GM18870 (cell line): ENCODE measurements around the gene EIF3C.
"Not testable (repeated sequence)": the region's sequence is repeated elsewhere in the genome, so short reads cannot be mapped to it uniquely, and the experiment has no call there.

ENCODE experiments used
- ATAC-seq: cut with Tn5 transposase; IDR thresholded peaks from one replicate; pipeline ENCODE4 v1.9.1; 2021; ENCODE audit warnings: moderate library complexity; ENCODE audit not compliant: unreplicated experiment

EIF3C gene, protein sequence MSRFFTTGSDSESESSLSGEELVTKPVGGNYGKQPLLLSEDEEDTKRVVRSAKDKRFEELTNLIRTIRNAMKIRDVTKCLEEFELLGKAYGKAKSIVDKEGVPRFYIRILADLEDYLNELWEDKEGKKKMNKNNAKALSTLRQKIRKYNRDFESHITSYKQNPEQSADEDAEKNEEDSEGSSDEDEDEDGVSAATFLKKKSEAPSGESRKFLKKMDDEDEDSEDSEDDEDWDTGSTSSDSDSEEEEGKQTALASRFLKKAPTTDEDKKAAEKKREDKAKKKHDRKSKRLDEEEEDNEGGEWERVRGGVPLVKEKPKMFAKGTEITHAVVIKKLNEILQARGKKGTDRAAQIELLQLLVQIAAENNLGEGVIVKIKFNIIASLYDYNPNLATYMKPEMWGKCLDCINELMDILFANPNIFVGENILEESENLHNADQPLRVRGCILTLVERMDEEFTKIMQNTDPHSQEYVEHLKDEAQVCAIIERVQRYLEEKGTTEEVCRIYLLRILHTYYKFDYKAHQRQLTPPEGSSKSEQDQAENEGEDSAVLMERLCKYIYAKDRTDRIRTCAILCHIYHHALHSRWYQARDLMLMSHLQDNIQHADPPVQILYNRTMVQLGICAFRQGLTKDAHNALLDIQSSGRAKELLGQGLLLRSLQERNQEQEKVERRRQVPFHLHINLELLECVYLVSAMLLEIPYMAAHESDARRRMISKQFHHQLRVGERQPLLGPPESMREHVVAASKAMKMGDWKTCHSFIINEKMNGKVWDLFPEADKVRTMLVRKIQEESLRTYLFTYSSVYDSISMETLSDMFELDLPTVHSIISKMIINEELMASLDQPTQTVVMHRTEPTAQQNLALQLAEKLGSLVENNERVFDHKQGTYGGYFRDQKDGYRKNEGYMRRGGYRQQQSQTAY

DNA sequence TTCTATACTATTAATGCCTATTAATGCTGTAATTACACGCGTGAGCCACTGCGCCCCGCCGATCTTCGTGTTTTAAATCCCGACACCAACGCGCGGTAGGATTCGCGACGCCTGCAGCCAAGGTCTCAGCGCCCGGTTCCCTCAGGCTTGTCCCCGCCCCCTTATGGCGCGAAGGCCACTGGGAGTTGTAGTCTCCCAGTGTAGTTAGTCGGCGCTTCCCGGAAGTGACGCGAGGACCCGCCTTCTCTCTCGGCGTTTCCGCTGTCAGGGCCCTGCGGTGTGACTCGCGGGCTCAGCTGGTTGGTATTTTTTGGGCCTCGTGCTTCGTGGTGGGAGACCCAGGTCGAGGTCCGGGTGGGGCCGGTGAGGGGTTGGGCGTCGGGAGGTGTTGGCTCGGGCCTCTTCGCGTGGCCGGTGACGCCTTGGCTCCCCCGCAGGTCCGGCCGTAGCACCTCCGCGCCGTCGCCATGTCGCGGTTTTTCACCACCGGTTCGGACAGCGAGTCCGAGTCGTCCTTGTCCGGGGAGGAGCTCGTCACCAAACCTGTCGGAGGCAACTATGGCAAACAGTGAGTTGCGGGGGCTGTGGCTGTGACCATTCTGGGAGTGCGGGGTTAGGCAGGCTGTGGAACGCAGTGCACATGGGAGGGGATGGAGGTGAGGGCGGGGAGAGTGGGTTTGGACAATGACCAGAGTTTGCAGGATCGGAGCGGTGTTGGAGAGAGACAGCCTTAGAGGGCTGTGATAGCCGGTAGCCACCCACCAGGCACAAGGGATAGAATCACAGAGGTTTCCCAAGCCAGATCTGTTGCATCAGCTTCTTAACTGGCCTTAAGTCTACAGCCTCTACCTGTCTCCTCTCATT lies at the start of gene EIF3C:
Gene EIF3C, plus strand, starts transcription at position 245 of the 864 bp plus-strand sequence. Its CDS starts 223 bp downstream, at position 468.
- peak; percentile 86 for ATAC-seq

DNA sequence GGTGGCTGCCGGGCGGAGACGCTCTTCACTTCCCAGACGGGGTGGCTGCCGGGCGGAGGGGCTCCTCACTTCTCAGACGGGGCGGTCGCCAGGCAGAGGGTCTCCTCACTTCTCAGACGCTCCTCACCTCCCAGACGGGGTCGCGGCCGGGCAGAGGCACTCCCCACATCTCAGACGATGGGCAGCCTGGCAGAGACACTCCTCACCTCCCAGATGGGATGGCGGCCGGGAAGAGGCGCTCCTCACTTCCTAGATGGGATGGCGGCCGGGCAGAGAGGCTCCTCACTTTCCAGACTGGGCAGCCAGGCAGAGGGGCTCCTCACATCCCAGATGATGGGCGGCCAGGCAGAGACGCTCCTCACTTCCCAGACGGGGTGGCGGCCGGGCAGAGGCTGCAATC lies 45.0 kb upstream of the EIF3C start:
- ATAC-seq: not testable (repeated sequence)

DNA sequence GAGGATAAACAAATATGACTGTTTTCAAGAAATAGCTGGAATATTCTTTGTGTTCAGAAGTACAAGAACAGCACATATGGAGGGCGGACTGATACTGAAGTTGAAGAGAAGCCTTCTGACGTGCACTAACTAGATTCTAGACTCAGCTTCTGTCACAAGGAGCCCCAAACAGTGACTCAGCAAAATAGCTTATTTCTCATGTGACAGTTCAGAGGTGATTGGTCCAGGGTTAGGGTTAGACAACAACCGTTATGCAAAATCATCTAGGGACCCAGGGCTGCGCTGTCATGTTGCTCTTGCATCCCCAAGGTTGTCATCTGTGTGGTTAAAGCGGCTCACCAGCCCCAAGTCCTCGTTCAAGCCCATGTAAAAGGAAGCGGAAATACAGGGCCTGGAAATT lies 43.8 kb upstream of the EIF3C start:
- not testable (repeated sequence) for ATAC-seq

DNA sequence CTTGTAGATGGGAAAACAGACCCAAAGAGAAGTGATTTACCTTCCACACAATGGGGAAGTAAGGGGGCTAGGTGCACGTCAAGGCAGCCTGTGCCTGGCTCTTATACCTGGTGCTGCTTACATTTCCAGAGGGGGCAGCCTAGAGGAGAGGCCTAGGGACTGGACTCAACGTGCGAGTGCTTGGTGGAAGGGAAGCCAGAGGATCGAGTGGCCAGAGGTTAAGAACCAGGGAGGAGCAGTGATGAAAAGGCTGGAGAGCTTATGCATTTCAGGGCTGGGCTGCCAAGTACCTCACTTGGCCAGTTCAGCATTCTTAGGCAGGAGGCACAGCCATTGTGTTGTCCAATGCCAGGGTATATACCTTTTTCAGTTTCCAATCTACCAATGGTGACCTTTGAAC lies 43.1 kb upstream of the EIF3C start:
- not testable (repeated sequence) for ATAC-seq

DNA sequence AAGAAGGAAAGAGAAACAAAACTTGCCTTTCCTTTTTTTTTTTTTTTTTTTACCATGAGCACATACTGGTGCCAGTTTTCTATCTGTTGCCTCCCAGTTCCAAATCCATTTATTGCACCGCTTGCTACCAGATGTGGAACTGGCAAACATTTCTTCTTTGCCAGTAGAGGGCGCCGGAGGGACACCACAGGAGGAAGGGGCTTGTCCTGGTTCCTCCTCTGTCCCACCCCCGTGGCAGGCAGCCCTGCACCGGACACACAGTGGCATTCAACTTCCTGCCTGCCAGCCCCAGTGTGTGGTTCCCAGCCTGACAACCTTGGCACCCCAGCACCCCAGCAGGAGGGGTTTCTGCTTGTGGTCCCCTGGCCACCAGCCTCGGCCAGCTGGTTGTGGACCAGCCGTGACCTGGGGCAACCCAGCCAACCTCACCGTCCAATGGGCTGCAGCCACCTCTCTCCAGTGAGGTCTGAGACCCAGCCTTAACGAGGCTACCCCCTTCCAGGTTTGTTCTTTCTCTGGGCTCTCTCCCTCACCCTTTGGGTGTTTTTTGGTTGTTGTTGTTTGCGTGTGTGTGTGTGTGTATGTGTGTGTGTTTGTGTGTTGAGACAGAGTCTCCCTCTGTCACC lies 22.8 kb upstream of the EIF3C start:
- ATAC-seq: not testable (repeated sequence)

DNA sequence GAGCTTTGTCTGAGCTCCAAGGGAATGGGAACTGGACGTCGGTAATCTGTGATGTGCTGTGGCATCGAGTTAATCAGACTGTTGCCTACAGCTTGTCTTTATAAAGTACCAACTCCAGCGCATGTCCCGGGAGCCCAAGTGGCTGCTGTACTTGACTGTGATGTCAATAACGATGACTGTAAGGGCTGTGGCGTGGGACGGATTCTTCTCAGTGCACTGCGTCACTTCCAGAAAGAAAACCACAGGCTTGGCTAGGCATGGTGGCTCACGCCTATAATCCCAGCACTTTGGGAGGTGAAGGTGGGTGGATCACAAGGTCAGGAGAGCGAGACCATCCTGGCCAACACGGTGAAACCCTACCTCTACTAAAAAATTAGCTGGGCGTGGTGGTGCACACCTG lies 21.8 kb upstream of the EIF3C start:
- not testable (repeated sequence) for ATAC-seq

DNA sequence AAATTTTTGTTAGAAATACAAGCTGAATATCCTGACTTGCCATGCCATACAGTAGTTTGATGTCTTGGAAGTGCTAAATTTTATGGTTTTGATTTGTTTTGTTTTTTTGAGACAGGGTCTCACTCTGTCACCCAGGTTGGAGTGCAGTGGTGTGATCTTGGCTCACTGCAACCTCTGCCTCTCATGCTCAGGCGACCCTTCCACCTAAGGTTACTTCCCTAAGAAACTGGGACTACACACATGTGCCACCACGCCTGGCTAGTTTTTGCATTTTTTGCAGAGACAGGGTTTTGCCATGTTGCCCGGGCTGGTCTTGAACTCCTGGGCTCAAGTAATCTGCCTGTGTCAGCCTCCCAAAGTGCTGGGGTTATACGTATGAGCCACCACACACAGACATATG lies 19.5 kb upstream of the EIF3C start:
- not testable (repeated sequence) for ATAC-seq

DNA sequence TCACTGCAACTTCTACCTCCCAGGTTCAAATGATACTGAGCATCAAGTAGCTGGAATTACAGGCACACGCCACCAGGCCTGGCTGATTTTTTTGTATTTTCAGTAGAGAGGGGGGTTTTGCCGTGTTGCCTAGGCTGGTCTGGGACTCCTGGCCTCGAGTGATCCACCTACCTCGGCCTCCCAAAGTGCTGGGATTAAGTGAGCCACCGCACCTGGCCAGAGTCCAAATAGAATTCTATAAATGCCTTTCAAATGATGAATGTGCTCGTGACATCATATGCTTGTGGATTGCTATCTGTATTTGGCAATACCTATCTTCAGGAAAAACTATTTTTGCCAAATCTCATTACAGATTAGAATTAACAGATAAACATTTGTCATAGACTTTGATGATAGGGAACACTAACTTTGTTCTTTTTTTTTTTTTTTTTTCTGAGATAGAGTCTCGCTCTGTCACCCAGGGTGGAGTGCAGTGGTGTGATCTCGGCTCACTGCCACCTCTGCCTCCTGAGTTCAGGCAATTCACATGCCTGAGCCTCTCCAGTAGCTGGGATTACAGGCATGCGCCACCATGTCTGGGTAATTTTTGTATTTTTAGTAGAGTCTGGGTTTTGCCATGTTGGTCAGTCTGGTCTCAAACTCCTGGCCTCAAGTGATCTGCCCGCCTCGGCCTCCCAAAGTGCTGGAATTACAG lies 17.9 kb upstream of the EIF3C start:
- ATAC-seq: not testable (repeated sequence)

DNA sequence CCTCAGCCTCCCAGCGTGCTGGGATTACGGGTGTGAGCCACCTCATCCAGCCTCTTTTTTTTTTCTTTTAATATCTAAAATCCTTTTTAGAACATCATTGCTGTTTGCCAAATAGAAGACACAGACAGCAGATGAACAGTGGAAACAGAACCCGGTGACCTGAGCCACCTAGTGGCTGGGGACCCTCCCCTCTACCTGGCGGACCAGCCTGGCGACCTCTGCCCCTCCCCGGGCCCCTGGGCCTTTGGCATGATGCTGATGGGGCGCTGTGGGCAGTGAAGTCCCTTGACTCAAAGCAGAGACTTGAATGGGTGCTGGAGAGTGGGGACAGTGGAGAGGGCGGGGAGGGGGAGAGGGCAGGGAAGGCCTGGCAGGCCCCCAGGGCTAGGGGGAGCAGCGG lies 11.5 kb upstream of the EIF3C start:
- ATAC-seq: not testable (repeated sequence)

DNA sequence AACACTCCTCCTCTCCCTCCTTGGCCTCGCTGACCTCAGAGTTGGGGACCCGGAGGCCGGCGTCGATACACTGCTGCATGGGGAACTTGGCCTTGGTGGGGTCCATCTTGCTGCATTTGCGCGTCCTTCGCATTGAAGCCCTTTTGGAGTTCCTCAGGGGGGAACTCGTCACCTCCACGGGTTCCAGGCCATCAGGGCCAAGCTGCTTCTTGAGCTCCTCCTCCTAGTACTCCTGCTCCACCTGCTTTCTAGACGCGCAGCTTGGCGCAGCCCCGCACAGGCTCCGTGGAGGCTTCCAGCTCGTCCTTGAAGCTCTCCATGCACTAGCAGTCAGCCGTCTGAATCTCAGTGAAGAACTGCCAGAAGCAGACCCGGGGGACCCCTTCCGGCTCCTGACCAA lies 10.9 kb upstream of the EIF3C start:
- ATAC-seq: not testable (repeated sequence)

DNA sequence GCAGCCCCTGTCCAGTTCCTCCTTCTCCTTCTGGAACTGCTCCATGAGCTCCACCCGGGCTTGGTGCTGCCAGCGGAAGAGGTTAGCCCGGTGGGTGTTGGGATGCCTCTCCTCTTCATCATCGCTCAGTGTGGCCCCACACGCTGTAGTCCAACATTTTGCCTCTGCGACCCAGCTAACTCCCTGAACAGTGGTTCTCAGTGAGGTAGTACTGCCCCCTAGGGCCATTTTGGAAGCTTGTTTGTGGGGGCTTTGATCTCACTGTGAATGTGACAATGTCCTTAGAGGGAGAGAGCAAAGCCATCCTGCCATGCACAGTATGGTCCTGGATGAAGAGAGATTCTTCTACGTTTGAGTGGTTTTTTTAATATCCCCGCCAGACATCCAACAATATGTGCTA lies 9.9 kb upstream of the EIF3C start:
- ATAC-seq: not testable (repeated sequence)

DNA sequence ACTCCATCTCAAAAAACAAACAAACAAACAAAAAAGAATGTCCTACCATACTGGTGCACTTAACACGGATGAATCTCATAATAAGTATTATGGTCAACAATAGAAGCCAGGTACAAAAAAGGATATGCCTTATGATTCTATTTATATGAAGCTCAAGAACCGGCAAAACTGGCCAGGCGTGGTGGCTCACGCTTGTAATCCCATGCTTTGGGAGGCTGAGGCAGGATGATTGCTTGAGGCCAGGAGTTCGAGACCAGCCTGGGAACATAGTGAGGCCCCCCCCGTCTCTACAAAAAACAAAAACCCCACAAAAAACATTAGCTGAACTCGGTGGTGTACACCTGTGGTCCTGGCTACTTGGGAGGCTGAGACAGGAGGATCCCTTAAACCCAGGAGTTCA lies 7.0 kb upstream of the EIF3C start:
- ATAC-seq: not testable (repeated sequence)

DNA sequence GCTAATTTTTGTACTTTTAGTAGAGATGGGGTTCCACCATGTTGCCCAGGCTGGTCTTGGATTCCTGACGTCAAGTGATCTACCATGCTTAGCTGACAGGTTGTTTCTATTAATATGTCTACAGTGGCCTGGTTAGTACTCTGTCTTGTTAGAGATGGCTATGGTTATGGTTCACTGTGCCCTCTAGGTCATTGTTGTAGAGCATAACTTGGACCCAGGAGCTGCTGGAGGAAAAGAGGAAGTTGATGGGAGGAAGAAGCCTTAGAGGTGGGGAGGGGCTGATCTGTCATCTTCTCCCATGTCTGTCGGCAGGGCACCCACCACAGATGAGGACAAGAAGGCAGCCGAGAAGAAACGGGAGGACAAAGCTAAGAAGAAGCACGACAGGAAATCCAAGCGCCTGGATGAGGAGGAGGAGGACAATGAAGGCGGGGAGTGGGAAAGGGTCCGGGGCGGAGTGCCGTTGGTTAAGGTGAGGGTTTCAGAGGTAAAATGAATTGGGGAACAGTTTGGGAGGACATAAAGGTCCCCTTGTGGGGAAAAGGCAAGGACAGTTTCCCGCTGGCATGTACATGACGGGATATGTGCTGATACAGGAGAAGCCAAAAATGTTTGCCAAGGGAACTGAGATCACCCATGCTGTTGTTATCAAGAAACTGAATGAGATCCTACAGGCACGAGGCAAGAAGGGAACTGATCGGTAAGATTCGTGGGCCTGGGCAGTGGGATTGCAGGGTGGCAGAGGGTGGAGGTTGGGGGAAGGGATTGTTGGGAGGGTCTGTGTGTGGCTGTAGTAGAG lies 11.8 kb downstream of the EIF3C start:
- ATAC-seq: not testable (repeated sequence)

DNA sequence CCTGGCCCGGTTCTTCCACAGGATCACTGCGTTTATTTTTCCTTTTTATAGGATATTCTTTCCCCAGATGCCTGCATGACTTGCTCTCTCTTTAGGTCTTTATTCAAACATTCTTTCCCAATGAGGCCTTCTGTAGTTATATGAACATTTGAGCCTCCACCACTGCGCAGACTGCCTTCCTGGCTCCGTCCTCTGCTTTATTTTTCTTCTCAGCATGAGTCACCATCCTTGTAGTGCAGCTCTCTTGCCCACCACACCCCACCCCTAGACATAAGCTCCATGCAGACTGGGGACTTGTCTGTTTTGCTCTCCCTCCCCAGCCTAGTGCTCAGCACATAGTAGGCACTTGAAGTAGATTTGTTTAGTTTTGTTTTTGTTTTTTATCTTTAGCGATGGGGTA lies 20.0 kb downstream of the EIF3C start:
- not testable (repeated sequence) for ATAC-seq

DNA sequence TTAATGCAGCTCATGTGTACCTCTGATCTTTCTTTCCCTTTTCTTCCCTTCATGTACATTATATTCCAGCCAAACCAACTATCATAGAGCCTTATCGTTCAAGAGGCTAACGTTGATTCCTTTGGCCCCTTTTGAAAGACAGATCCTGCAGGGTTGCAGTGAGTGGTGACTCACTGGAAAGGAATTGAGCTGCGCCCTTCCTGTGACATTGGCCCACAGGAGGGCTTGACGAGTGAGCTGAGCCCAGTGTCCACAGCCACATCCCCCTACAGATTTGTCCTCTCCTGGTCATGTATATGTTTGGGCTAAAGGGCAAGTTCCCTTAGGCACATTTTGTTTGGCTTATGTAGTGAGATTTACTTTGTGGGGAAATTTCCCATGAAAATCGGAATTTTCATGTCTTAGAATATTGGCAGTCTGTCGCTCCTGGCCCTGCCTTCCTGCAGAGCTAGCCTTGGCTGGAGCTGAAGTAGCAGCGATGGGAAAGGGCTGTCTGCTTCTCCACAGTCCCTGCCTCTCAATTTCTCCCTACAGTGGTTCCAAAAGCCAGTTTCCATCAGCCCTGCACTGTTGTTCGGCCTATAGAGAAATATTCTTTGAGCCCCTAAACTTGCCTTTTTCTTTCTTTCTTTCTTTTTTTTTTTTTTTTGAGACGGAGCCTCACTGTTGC lies 21.3 kb downstream of the EIF3C start:
- not testable (repeated sequence) for ATAC-seq

DNA sequence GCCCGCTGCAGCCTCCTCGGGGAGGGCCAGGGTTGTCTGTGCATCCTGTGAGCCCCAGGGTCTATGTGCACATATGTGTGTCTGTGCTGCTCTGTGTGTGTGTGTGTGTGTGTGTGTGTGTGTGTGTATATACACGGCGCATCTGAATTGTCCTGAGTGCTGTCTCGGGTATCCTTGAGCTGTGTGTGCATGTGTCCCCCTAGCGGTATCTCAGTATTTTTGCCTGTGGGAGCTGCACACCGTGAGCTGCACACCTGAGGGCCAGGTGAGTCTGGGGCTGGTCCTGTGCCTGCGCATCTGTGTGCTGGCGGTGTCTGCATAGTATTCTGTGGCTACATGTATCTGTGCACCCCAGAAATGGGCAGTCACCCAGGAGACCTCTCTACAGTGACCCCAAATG lies 28.5 kb downstream of the EIF3C start:
- ATAC-seq: not testable (repeated sequence)

DNA sequence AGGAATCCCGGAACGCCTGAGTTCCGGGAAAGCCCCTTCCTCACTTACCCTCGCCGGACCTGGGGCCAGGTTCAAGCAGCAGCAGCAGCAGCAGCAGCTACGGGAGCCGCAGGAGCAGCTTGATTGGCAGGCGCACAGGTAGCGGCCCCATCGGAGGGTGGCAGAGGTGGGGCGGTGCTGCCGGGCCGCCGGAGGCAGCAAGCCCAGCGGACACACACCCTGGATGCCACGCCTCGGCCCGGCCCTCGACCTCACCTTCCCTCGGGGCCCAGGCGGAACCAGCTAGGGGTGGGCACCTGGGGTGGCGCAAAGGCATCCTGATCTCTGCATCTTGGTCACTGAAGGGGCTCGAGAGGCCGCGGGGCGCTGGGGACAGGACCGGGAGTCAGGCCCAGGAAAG lies 29.4 kb downstream of the EIF3C start:
- not testable (repeated sequence) for ATAC-seq

DNA sequence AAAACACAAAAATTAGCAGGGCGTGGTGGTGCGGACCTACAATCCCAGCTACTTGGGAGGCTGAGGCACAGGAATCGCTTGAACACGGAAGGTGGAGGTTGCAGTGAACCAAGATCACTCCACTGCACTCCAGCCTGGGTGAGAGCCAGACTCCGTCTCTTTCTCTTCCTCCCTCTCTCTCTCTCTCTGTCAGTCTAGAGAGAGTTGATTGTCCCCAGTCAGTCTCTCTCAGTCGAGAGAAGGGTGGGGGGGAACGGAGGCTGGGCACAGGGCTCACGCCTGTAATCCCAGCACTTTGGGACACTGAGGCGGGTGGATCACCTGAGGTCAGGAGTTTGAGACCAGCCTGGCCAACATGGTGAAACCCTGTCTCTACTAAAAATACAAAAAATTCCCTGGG lies 30.0 kb downstream of the EIF3C start:
- not testable (repeated sequence) for ATAC-seq
